ENCODE data around the gene PRR20D. TPM values are rescaled to one million over a fixed set of nuclear protein-coding genes. Genes with fewer than 3 reads are reported as not detected.
"Not testable (repeated sequence)": the region's sequence is repeated elsewhere in the genome, so short reads cannot be mapped to it uniquely, and the experiment has no call there.

PRR20D gene
- total RNA-seq: not detected in 2 replicates

GRCh38 chr13:57160332-57160731, at the start of gene PRR20D:
Gene PRR20D (plus strand): TSS chr13:57160632. CDS start chr13:57161019, 387 bp downstream.
- intact Hi-C loops (cut with micrococcal nuclease): not testable (repeated sequence)

- intact Hi-C loops (cut with micrococcal nuclease): no loop called here
These were observed 45.5 kb upstream of the PRR20D start for GRCh38 chr13:57114945-57115344.

- intact Hi-C loops (cut with micrococcal nuclease): no loop called here
These were observed 36.8 kb upstream of the PRR20D start for GRCh38 chr13:57123681-57124080.

GRCh38 chr13:57128909-57129308, 31.5 kb upstream of the PRR20D start:
- intact Hi-C loops (cut with micrococcal nuclease): no loop called here

- intact Hi-C loops (cut with micrococcal nuclease): no loop called here
These were observed 24.3 kb upstream of the PRR20D start for GRCh38 chr13:57136093-57136492.

- intact Hi-C loops (cut with micrococcal nuclease): no loop called here
These were observed 22.8 kb upstream of the PRR20D start for GRCh38 chr13:57137585-57137984.

- intact Hi-C loops (cut with micrococcal nuclease): no loop called here
These were observed 21.4 kb upstream of the PRR20D start for GRCh38 chr13:57138988-57139387.

- intact Hi-C loops (cut with micrococcal nuclease): not testable (repeated sequence)
These were observed 20.7 kb upstream of the PRR20D start for GRCh38 chr13:57139781-57140180.

- intact Hi-C loops (cut with micrococcal nuclease): not testable (repeated sequence)
These were observed 20.0 kb upstream of the PRR20D start, which contains the start of gene PRR20A for GRCh38 chr13:57140235-57140968. Gene PRR20A (plus strand): TSS chr13:57140918. CDS start chr13:57141305, 387 bp downstream.

- intact Hi-C loops (cut with micrococcal nuclease): not testable (repeated sequence)
These were observed 13.2 kb upstream of the PRR20D start, which contains the start of gene PRR20B for GRCh38 chr13:57147188-57147587. Gene PRR20B (plus strand): TSS chr13:57147488. CDS start chr13:57147875, 387 bp downstream.

GRCh38 chr13:57148106-57148505, 12.3 kb upstream of the PRR20D start:
- intact Hi-C loops (cut with micrococcal nuclease): not testable (repeated sequence)

- intact Hi-C loops (cut with micrococcal nuclease): not testable (repeated sequence)
These were observed 6.7 kb upstream of the PRR20D start, which contains the start of gene PRR20C for GRCh38 chr13:57153761-57154160. Gene PRR20C (plus strand): TSS chr13:57154061. CDS start chr13:57154448, 387 bp downstream.

- intact Hi-C loops (cut with micrococcal nuclease): not testable (repeated sequence)
These were observed 6.5 kb downstream of the PRR20D start, which contains the start of gene PRR20E for GRCh38 chr13:57166897-57167296. Gene PRR20E (plus strand): TSS chr13:57167197. CDS start chr13:57167584, 387 bp downstream.

GRCh38 chr13:57191667-57192066, 31.2 kb downstream of the PRR20D start:
- intact Hi-C loops (cut with micrococcal nuclease): no loop called here

GRCh38 chr13:57212989-57213388, 52.6 kb downstream of the PRR20D start:
- intact Hi-C loops (cut with micrococcal nuclease): no loop called here

Other genes starting within 250 kb of the PRR20D start
- not detected in 2 replicates for gene PRR20A, start 19.7 kb upstream of the PRR20D start, total RNA-seq
- not detected in 2 replicates for gene PRR20B, start 13.1 kb upstream of the PRR20D start, total RNA-seq
- gene PRR20C, start 6.6 kb upstream of the PRR20D start, total RNA-seq: not detected in 2 replicates
- not detected in 2 replicates for gene PRR20E, start 6.6 kb downstream of the PRR20D start, total RNA-seq